SK-N-SH (cell line): ENCODE data around the gene NTM. TPM values are rescaled to one million over a fixed set of nuclear protein-coding genes. Genes with fewer than 3 reads are reported as not detected.

Experiments
- CTCF ChIA-PET: fragments of 300-600, 350-600 bp; formaldehyde crosslinking; extraction: SDS; loops from one replicate; lab custom pipeline; 2021; lab: Yijun Ruan, JAX
- POLR2A ChIA-PET: fragments of 350-600 bp; sonication (Branson Sonifier 250); formaldehyde crosslinking; extraction: SDS; loops from one replicate; lab custom pipeline; 2020; ENCODE audit warnings: antibody characterized with exemption, inconsistent platforms; lab: Yijun Ruan, JAX
- DNase-seq: peaks from one replicate; pipeline ENCODE4 v3.0.0; 2012
- H2AFZ ChIP-seq: fragments of 200-600 bp; sonication (generic); 2 replicates; pipeline ENCODE4 v1.8.1; 2016; ENCODE audit warnings: antibody characterized with exemption, mild to moderate bottlenecking, low read depth
- H3F3A ChIP-seq: fragments of 200-600 bp; sonication (generic); replicated peaks from 2 replicates; pipeline ENCODE3; 2016; ENCODE audit warnings: antibody characterized with exemption, mild to moderate bottlenecking; ENCODE audit not compliant: insufficient read depth
- H3K27ac ChIP-seq, 2 experiments: fragments of 200-500 bp in 1 of 2; fragments of 200-600 bp in 1 of 2; sonication (Bioruptor generic) in 1 of 2; sonication (generic), shearing (Covaris generic) in 1 of 2; 2 replicates each; pipeline versions ENCODE4 v1.5.1 to v1.6.1; 2014 to 2016; ENCODE audit warnings: low read depth in 2 of 2, inconsistent platforms in 1 of 2, low read length in 1 of 2, mild to moderate bottlenecking in 1 of 2, mixed read lengths in 1 of 2
- H3K27me3 ChIP-seq: fragments of 200-600 bp; sonication (generic), shearing (Covaris generic); 2 replicates; pipeline ENCODE4 v1.6.1; 2016; ENCODE audit warnings: mixed run types; ENCODE audit not compliant: insufficient read depth
- H3K36me3 ChIP-seq, 2 experiments: fragments of 200-500 bp in 1 of 2; fragments of 200-600 bp in 1 of 2; sonication (Bioruptor generic) in 1 of 2; sonication (generic) in 1 of 2; replicated peaks in 1 of 2; 2 replicates each; pipeline versions ENCODE3 to v1.5.1; 2014 to 2016; ENCODE audit warnings: low read length in 1 of 2, mild to moderate bottlenecking in 1 of 2; ENCODE audit not compliant: insufficient read depth in 2 of 2, control insufficient read depth in 1 of 2
- H3K4me1 ChIP-seq, 2 experiments: fragments of 200-500 bp in 1 of 2; fragments of 200-600 bp in 1 of 2; sonication (Bioruptor generic) in 1 of 2; sonication (generic), shearing (Covaris generic) in 1 of 2; 2 replicates each; pipeline versions ENCODE4 v1.5.1 to v1.6.1; 2014 to 2016; ENCODE audit warnings: low read depth in 1 of 2, low read length in 1 of 2, mixed run types in 1 of 2; ENCODE audit not compliant: insufficient read depth in 2 of 2, control insufficient read depth in 1 of 2
- H3K4me2 ChIP-seq: fragments of 200-600 bp; sonication (generic), shearing (Covaris generic); 2 replicates; pipeline ENCODE4 v1.6.1; 2017; ENCODE audit warnings: mixed run types
- H3K4me3 ChIP-seq, 2 experiments: fragments of 200-500 bp in 1 of 2; fragments of 200-600 bp in 1 of 2; sonication (Bioruptor generic) in 1 of 2; sonication (generic), shearing (Covaris generic) in 1 of 2; 2 replicates each; pipeline versions ENCODE4 v1.5.1 to v1.8.1; 2014 to 2016; ENCODE audit warnings: low read depth in 2 of 2, inconsistent platforms in 1 of 2, low read length in 1 of 2, mild to moderate bottlenecking in 1 of 2, mixed read lengths in 1 of 2, moderate library complexity in 1 of 2
- H3K79me2 ChIP-seq: fragments of 200-600 bp; sonication (generic); 2 replicates; pipeline ENCODE4 v1.8.1; 2017; ENCODE audit warnings: mild to moderate bottlenecking; ENCODE audit not compliant: insufficient read depth
- H3K9ac ChIP-seq: fragments of 200-600 bp; sonication (generic); 2 replicates; pipeline ENCODE4 v1.6.1; 2017; ENCODE audit warnings: mixed run types
- H3K9me2 ChIP-seq: fragments of 200-600 bp; sonication (generic); 2 replicates; pipeline ENCODE4 v1.6.1; 2017; ENCODE audit warnings: mixed run types
- H3K9me3 ChIP-seq: fragments of 200-600 bp; sonication (generic); 2 replicates; pipeline ENCODE4 v1.6.1; 2017; ENCODE audit warnings: mixed run types, mild to moderate bottlenecking, moderate library complexity
- H4K20me1 ChIP-seq: fragments of 200-600 bp; sonication (generic); 2 replicates; pipeline ENCODE4 v1.6.1; 2017; ENCODE audit warnings: mild to moderate bottlenecking, mixed run types; ENCODE audit not compliant: insufficient read depth
- EP300 ChIP-seq, 2 experiments: IDR thresholded peaks; 2 replicates each; pipeline versions ENCODE4 v1.4.0 to v1.6.1; 2012; ENCODE audit warnings: borderline replicate concordance in 1 of 2, low read depth in 1 of 2, low read length in 1 of 2
- EZH2phosphoT487 ChIP-seq: fragments of 200-600 bp; sonication (generic); IDR thresholded peaks from 2 replicates; pipeline ENCODE4 v1.6.1; 2017; ENCODE audit warnings: low read depth, mixed run types, mild to moderate bottlenecking, antibody characterized with exemption, moderate library complexity, borderline replicate concordance
- FOXJ3 ChIP-seq: sonication (generic); formaldehyde crosslinking; IDR thresholded peaks from 2 replicates; pipeline ENCODE4 v1.5.1; 2020; ENCODE audit warnings: mild to moderate bottlenecking, missing genetic modification reagents
- GATA2 ChIP-seq: sonication (generic); formaldehyde crosslinking; IDR thresholded peaks from 2 replicates; pipeline ENCODE4 v1.5.0; 2020; ENCODE audit warnings: mild to moderate bottlenecking, missing genetic modification reagents
- MEF2A ChIP-seq: IDR thresholded peaks from 2 replicates; pipeline ENCODE4 v1.4.0; 2012; ENCODE audit warnings: low read depth, borderline replicate concordance
- MXI1 ChIP-seq: IDR thresholded peaks from 2 replicates; pipeline ENCODE4 v1.6.1; 2012; ENCODE audit warnings: mild to moderate bottlenecking, low read depth, low read length, improper control_type of control experiment
- POLR2AphosphoS5 ChIP-seq: IDR thresholded peaks from 2 replicates; pipeline ENCODE4 v1.6.1; 2012; ENCODE audit warnings: low read depth, low read length
- RXRA ChIP-seq: IDR thresholded peaks from 2 replicates; pipeline ENCODE4 v1.4.0; 2012; ENCODE audit warnings: low read depth, mild to moderate bottlenecking, borderline replicate concordance
- SIN3A ChIP-seq: IDR thresholded peaks from 2 replicates; pipeline ENCODE4 v1.6.1; 2012; ENCODE audit warnings: low read depth, mild to moderate bottlenecking, low read length, moderate library complexity, borderline replicate concordance
- SMC3 ChIP-seq: IDR thresholded peaks from 2 replicates; pipeline ENCODE4 v1.6.1; 2012; ENCODE audit warnings: low read depth, low read length, improper control_type of control experiment
- YY1 ChIP-seq: IDR thresholded peaks from 2 replicates; pipeline ENCODE4 v1.4.0; 2012; ENCODE audit warnings: low read depth, mild to moderate bottlenecking
- WGBS: methylation state at CpG from one replicate; pipeline ENCODE4 v1.1.6; 2017; ENCODE audit warnings: low lambda C conversion rate; 5-methylcytosine and 5-hydroxymethylcytosine counted together
- polyA plus RNA-seq, 3 experiments: library from polyadenylated mRNA; depleted of rRNA; stranded (reverse); fragments of >200 nt; gene quantifications; 2 replicates each; pipeline ENCODE4 v1.2.3, GENCODE V29; 2012
- TF ChIP-seq, protein P1 (sequence below): IDR thresholded peaks from 2 replicates; pipeline ENCODE4 v1.6.1; 2012; ENCODE audit warnings: mild to moderate bottlenecking, low read depth, low read length, moderate library complexity
- TF ChIP-seq, protein P2 (sequence below): fragments of 200-600 bp; sonication (generic); IDR thresholded peaks from 2 replicates; pipeline ENCODE4 v1.6.1; 2017; ENCODE audit warnings: antibody characterized with exemption, mild to moderate bottlenecking, moderate library complexity
- TF ChIP-seq, protein P3 (sequence below): fragments of 150-350 bp; IDR thresholded peaks from 2 replicates; pipeline ENCODE4 v1.6.1; 2016; ENCODE audit warnings: mild to moderate bottlenecking, low read depth, low read length
- TF ChIP-seq, protein P4 (sequence below): fragments of 150-350 bp; IDR thresholded peaks from 2 replicates; pipeline ENCODE4 v1.6.1; 2017; ENCODE audit warnings: antibody characterized with exemption, low read length, low read depth, borderline replicate concordance

Gene NTM
- polyA plus RNA-seq, 1 of the 3 experiments (the other 2 are of a cell fraction), result 20.0 TPM

DNA sequence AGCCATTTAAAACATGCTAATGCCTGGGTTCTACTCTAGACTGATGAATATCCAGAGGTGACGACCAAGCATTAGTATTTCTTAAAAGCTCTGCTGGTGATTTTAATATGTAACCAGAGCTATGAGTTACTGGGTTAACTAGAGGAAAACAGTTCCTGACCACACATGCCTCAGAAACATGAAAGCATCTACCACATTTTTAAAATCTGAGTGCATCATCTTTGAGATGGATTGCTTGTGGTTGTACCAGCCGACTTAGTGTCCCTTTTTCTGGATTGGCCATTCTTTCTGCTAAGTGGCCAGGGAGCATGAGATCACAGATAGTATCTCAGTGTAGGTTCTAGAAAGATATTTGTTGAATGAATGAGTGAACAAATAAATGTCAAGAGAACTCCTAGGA, 152.4 kb downstream of the NTM start:
- Histone ChIP-seq H3F3A (no peaks in the 10 kb centered on the region), H3K27me3 (no peaks in the 10 kb centered on the region), H3K27ac (no peak overlapping the region), H3K4me1 (no peaks in the 10 kb centered on the region), H3K79me2 (no peaks in the 10 kb centered on the region), H2AFZ (no peak overlapping the region), H3K9me2 (no peaks in the 10 kb centered on the region), H4K20me1 (no peaks in the 10 kb centered on the region), H3K4me3 (no peak overlapping the region), H3K36me3 (no peaks in the 10 kb centered on the region), H3K9me3 (no peaks in the 10 kb centered on the region), H3K9ac (no peak overlapping the region), H3K4me2 (no peak overlapping the region)
- WGBS, result 10% methylated on average over 2 of the region's 2 CpGs
- no peak for DNase-seq
- CTCF ChIA-PET, result interaction anchor here (2.5 kb wide), 1 partner anchor 458 kb away, joined by 9 read pairs; no protein-coding TSS in a partner anchor
- POLR2A ChIA-PET, result no interaction called here
- TF ChIP-seq, protein P1, sequence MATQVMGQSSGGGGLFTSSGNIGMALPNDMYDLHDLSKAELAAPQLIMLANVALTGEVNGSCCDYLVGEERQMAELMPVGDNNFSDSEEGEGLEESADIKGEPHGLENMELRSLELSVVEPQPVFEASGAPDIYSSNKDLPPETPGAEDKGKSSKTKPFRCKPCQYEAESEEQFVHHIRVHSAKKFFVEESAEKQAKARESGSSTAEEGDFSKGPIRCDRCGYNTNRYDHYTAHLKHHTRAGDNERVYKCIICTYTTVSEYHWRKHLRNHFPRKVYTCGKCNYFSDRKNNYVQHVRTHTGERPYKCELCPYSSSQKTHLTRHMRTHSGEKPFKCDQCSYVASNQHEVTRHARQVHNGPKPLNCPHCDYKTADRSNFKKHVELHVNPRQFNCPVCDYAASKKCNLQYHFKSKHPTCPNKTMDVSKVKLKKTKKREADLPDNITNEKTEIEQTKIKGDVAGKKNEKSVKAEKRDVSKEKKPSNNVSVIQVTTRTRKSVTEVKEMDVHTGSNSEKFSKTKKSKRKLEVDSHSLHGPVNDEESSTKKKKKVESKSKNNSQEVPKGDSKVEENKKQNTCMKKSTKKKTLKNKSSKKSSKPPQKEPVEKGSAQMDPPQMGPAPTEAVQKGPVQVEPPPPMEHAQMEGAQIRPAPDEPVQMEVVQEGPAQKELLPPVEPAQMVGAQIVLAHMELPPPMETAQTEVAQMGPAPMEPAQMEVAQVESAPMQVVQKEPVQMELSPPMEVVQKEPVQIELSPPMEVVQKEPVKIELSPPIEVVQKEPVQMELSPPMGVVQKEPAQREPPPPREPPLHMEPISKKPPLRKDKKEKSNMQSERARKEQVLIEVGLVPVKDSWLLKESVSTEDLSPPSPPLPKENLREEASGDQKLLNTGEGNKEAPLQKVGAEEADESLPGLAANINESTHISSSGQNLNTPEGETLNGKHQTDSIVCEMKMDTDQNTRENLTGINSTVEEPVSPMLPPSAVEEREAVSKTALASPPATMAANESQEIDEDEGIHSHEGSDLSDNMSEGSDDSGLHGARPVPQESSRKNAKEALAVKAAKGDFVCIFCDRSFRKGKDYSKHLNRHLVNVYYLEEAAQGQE, result no peak
- no peak for TF ChIP-seq SMC3

DNA sequence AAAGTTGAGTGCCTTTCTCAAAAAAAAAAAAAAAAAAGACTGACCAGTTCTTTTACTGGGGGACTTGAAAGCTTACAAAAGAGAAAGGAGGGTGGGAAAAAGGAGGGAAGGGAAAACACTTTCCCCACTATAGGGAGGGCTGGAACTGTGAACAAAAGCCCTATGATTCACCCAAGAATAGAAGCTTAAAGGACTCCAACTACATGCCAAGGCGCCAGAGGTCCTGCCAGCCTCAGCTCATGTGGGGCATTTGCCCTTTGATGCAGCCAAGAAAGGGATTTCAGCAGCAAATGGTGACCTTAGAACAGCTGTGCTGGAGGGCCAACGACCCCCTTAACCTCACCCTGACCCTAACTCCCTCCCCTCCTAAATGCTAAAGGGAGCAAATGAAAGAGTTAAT, 160.0 kb downstream of the NTM start:
- no peak overlapping the region for H2AFZ ChIP-seq
- H3F3A ChIP-seq, result no peaks in the 10 kb centered on the region
- POLR2A ChIA-PET, result no interaction called here
- H3K27me3 ChIP-seq, result no peaks in the 10 kb centered on the region
- DNase-seq, result no peak
- no peaks in the 10 kb centered on the region for H3K79me2 ChIP-seq
- no peaks in the 10 kb centered on the region for H3K9me3 ChIP-seq
- H3K9ac ChIP-seq, result no peak overlapping the region
- no peak overlapping the region for H3K27ac ChIP-seq
- CTCF ChIA-PET, result interaction anchor here (1.3 kb wide), 1 partner anchor 17 kb away, joined by 3 read pairs; no protein-coding TSS in a partner anchor
- H3K36me3 ChIP-seq, result no peaks in the 10 kb centered on the region
- no peak overlapping the region for H3K4me2 ChIP-seq
- no peak overlapping the region for H3K4me3 ChIP-seq
- H3K9me2 ChIP-seq, result no peaks in the 10 kb centered on the region
- H3K4me1 ChIP-seq, result no peaks in the 10 kb centered on the region
- H4K20me1 ChIP-seq, result no peaks in the 10 kb centered on the region
- WGBS, result 5% methylated on average over 2 of the region's 2 CpGs
- TF ChIP-seq, protein P2, sequence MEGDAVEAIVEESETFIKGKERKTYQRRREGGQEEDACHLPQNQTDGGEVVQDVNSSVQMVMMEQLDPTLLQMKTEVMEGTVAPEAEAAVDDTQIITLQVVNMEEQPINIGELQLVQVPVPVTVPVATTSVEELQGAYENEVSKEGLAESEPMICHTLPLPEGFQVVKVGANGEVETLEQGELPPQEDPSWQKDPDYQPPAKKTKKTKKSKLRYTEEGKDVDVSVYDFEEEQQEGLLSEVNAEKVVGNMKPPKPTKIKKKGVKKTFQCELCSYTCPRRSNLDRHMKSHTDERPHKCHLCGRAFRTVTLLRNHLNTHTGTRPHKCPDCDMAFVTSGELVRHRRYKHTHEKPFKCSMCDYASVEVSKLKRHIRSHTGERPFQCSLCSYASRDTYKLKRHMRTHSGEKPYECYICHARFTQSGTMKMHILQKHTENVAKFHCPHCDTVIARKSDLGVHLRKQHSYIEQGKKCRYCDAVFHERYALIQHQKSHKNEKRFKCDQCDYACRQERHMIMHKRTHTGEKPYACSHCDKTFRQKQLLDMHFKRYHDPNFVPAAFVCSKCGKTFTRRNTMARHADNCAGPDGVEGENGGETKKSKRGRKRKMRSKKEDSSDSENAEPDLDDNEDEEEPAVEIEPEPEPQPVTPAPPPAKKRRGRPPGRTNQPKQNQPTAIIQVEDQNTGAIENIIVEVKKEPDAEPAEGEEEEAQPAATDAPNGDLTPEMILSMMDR, result no peak
- TF ChIP-seq, protein P1, result no peak
- TF ChIP-seq MEF2A (no peak), RXRA (no peak), SIN3A (no peak), FOXJ3 (CRISPR knock-in tag) (no peak), MXI1 (no peak), SMC3 (no peak), EZH2phosphoT487 (no peak), EP300 (IDR thresholded peaks at IDR 0.05; ENCODE audit: borderline replicate concordance in 1 of 2, low read depth in 1 of 2, low read length in 1 of 2) (no peak), GATA2 (no peak), YY1 (no peak), POLR2AphosphoS5 (no peak)
- TF ChIP-seq, protein P3, sequence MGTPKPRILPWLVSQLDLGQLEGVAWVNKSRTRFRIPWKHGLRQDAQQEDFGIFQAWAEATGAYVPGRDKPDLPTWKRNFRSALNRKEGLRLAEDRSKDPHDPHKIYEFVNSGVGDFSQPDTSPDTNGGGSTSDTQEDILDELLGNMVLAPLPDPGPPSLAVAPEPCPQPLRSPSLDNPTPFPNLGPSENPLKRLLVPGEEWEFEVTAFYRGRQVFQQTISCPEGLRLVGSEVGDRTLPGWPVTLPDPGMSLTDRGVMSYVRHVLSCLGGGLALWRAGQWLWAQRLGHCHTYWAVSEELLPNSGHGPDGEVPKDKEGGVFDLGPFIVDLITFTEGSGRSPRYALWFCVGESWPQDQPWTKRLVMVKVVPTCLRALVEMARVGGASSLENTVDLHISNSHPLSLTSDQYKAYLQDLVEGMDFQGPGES, result no peak
- TF ChIP-seq, protein P4, sequence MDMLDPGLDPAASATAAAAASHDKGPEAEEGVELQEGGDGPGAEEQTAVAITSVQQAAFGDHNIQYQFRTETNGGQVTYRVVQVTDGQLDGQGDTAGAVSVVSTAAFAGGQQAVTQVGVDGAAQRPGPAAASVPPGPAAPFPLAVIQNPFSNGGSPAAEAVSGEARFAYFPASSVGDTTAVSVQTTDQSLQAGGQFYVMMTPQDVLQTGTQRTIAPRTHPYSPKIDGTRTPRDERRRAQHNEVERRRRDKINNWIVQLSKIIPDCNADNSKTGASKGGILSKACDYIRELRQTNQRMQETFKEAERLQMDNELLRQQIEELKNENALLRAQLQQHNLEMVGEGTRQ, result no peak
